Stimulated activated CD8-positive, alpha-beta memory T cell treated with anti-CD3 and anti-CD28 coated beads, Interleukin-7, amount 100 ng/mL, for 48 hours (primary cell): ENCODE data around the gene RPL10.
A peak's percentile ranks its signal among the peaks of the same experiment; 100 is the strongest.
"Not testable (repeated sequence)": the region's sequence is repeated elsewhere in the genome, so short reads cannot be mapped to it uniquely, and the experiment has no call there.

Experiments
- DNase-seq, 2 donors: peaks; one replicate each; pipeline ENCODE4 v3.0.0-alpha.2; 2020; ENCODE audit warnings: low read depth in 1 of 2; ENCODE audit errors: extremely low read depth in 1 of 2

Gene RPL10

GRCh38 chrX:154375156-154375504 is 23.0 kb upstream of the RPL10 start:
- no peak for DNase-seq

- DNase-seq = no peak
These were observed 21.4 kb upstream of the RPL10 start for GRCh38 chrX:154376774-154377173.

- DNase-seq = no peak
These were observed 19.9 kb upstream of the RPL10 start for GRCh38 chrX:154378059-154378798.

GRCh38 chrX:154378799-154379568 is 19.2 kb upstream of the RPL10 start, which contains the start of gene EMD:
EMD (plus strand) TSS chrX:154379295; CDS start chrX:154379485, 190 bp downstream.
- DNase-seq = peak; percentile 87 to 92

GRCh38 chrX:154379569-154379951 is 18.6 kb upstream of the RPL10 start:
- DNase-seq = no peak

GRCh38 chrX:154380153-154380552 is 18.0 kb upstream of the RPL10 start:
- no peak for DNase-seq

GRCh38 chrX:154380787-154381186 is 17.4 kb upstream of the RPL10 start:
- DNase-seq = no peak

- no peak for DNase-seq
These were observed 16.9 kb upstream of the RPL10 start for GRCh38 chrX:154381271-154381670.

- DNase-seq = no peak
These were observed 15.6 kb upstream of the RPL10 start for GRCh38 chrX:154382483-154383069.

- DNase-seq = no peak
These were observed 14.6 kb upstream of the RPL10 start for GRCh38 chrX:154383359-154384283.

- DNase-seq = no peak
These were observed 13.8 kb upstream of the RPL10 start for GRCh38 chrX:154384284-154384892.

GRCh38 chrX:154388094-154388493 is 10.1 kb upstream of the RPL10 start:
- not testable (repeated sequence) for DNase-seq

- DNase-seq = not testable (repeated sequence)
These were observed 9.5 kb upstream of the RPL10 start for GRCh38 chrX:154388649-154389048.

GRCh38 chrX:154389812-154390747 is 8.1 kb upstream of the RPL10 start:
- DNase-seq = not testable (repeated sequence)

- DNase-seq = not testable (repeated sequence)
These were observed 1.8 kb upstream of the RPL10 start for GRCh38 chrX:154396363-154396762.

- DNase-seq = no peak
These were observed 947 bp upstream of the RPL10 start for GRCh38 chrX:154396973-154397887.

GRCh38 chrX:154398668-154399526 is 720 bp downstream of the RPL10 start:
- DNase-seq = peak in 1 of 2 donors; percentile 51
